GM19193 (cell line): ENCODE measurements around the gene SUMO4.

ENCODE experiments used
- POLR2A ChIP-seq: IDR thresholded peaks from 4 replicates; pipeline ENCODE4 v1.6.1; 2011; ENCODE audit not compliant: insufficient read depth, insufficient read length; ENCODE audit errors: extremely low read depth

SUMO4 gene

GRCh38 chr6:149419696-149420404 is 19.8 kb downstream of the SUMO4 start:
- no peak for TF ChIP-seq POLR2A

DNA sequence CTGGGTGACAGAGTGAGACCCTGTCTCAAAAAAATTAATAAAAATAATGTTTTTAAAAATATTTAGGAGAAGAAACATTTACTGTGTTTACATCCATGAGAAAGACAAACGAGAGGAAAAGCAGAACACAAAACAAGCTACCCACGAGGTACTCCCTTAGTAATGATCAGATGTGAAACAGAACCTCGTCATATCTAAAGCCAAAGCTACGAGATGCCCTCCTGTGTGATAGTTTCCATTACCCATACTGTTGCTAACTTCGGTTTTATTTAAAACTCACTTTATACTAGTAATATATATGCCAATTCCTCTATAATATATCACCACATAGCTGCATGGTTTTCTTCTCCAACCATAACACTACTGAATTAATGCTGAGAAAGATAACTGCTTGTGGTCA is 21.1 kb downstream of the SUMO4 start:
- no peak for TF ChIP-seq POLR2A

GRCh38 chr6:149422581-149422980 is 22.5 kb downstream of the SUMO4 start:
- TF ChIP-seq POLR2A = no peak

GRCh38 chr6:149423964-149424440 is 23.9 kb downstream of the SUMO4 start:
- no peak for TF ChIP-seq POLR2A

- no peak for TF ChIP-seq POLR2A
Observed at GRCh38 chr6:149425224-149425623, 25.2 kb downstream of the SUMO4 start.

GRCh38 chr6:149425754-149426153 is 25.7 kb downstream of the SUMO4 start:
- TF ChIP-seq POLR2A = no peak

DNA sequence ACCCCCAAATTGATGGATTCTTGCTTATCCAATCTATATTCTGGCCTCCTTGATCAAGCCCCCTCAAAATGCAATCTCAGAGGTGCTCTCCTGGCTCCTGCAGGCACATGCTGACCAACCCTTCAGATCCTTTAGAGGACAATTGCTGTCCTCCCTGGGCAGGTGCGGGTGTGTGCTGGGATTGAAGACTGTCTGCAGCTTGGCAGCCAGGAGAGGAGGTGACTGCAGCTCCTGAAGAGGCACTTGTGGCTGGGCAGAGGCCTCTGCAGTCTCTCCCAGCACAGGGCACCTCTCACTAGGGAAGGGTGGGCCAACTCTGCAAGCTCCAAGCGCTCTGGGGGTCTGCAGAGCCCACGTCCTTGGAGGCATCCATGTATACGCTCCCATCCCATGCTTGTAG is 28.5 kb downstream of the SUMO4 start:
- no peak for TF ChIP-seq POLR2A

DNA sequence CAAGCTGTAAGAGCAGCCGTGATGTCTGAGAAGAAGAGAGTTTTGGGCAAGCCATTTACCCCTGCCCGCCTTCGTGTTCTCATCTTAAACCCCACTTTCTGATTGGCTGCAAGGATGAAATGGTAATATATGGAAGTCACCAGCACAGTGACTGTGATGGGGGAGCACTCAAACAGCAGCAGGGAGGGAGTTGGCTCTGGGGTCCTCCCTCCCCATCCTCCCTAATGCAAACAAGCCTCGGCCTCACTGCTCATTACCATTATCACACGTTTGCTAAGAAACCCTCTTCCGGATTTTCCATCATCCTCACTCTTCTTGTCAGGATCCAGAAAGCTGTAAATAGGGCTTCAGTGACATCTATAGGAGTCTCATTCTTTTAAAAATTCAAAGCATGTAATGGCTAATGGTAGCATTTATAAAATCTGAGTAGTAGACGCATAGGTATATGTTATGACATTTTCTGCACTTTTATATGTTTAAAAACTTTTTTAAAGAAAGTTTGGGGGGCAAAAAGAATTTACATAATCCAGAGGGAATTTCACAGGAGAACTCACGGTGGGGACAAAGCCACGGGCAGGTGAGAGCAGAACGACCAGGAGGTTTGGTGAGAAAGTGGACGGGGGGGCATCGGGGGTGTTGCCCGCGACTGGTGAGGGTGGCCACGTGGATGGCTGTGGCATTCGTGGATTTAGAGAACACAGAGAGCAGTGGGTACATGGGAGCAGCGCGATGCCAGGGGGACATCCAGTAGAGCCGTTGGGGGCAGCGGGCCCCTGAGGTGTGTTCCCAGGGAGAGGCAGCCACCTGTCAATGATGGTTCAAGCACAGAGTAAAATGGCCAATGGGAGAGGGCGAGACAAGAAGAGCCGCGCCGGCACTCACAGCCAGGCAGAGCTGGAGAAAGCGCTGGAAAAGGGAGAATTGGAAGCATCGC is 29.6 kb downstream of the SUMO4 start:
- TF ChIP-seq POLR2A = no peak

- no peak for TF ChIP-seq POLR2A
Observed at GRCh38 chr6:149431905-149432775, 32.1 kb downstream of the SUMO4 start.

GRCh38 chr6:149433405-149433804 is 33.3 kb downstream of the SUMO4 start:
- no peak for TF ChIP-seq POLR2A

DNA sequence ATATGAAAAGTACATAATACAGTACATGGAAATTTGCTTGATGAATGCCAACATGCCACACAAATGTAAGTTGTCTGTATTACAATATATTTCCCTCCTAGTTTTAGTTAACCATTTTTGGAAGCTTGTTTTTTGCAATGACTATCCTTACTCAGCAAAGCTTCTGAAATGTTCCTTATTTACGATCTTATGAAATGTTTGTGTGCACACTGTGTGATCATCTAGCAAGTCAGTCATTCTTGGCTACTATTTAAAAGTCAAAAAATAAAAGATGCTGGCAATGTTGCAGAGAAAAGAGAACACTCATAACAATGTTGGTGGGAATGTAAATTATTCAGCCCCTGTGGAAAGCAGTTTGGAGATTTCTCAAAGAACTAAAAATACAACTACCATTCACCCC is 33.8 kb downstream of the SUMO4 start:
- no peak for TF ChIP-seq POLR2A

- no peak for TF ChIP-seq POLR2A
Observed at GRCh38 chr6:149435919-149436586, 36.0 kb downstream of the SUMO4 start.

- no peak for TF ChIP-seq POLR2A
Observed at GRCh38 chr6:149436647-149437046, 36.6 kb downstream of the SUMO4 start.

- no peak for TF ChIP-seq POLR2A
Observed at GRCh38 chr6:149437212-149437611, 37.1 kb downstream of the SUMO4 start.

DNA sequence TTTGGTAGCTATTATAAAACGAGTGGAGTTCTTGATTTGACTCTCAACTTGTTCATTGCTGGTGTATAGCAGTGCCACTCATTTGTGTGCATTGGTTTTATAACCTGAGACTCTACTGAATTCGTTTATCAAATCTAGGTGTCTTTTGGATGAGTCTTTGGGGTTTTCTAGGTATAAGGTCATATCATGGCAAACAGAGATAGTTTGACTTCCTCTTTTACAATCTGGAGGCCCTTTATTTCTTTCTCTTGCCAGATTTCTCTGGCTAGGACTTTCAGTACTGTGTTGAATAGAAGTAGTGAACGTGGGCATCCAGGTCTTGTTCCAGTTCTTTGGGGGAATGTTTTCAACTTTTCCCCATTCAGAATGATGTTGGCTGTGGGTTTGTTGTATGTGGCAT is 38.8 kb downstream of the SUMO4 start:
- TF ChIP-seq POLR2A = no peak

DNA sequence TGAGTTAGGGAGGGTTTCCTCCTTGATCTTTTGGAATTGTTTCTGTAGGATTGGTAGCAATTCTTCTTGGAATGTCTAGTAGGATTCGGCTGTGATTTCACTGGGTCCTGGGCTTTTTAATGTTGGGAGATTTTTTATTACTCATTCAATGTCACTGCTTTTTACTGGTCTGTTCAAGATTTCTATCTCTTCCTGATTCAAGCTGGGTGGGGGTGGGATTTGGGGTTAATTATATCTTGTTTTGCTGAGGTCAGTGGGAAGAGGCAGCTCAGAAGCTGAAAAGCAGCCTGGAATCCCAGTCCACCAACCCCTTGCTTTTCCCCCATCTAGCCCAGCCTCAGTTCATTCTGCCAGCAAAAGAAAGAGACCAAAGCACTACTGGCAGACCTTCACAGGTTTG is 39.6 kb downstream of the SUMO4 start:
- no peak for TF ChIP-seq POLR2A
